Left lung (tissue), 10 donors: ENCODE results near the gene PAQR5. TPM values are rescaled to one million over a fixed set of nuclear protein-coding genes. Genes with fewer than 3 reads are reported as not detected.
A peak's percentile ranks its signal among the peaks of the same experiment; 100 is the strongest.

ENCODE experiments used
- ATAC-seq: fragments of 200-7000 bp; cut with Tn5 transposase; one replicate; pipeline ENCODE4 v1.9.1; 2020; ENCODE audit warnings: moderate library complexity
- DNase-seq, 4 donors: peaks; one replicate each; pipeline ENCODE4 v3.0.0-alpha.2; 2013 to 2020
- H3K27ac ChIP-seq, 2 donors: fragments of 200-600 bp; sonication (generic) in 1 of 2; one replicate each; pipeline versions ENCODE4 v1.5.0 to v1.8.0; 2020 to 2021
- H3K27me3 ChIP-seq, 2 donors: fragments of 200-600 bp; sonication (generic) in 1 of 2; one replicate each; pipeline versions ENCODE4 v1.5.0 to v1.8.0; 2020 to 2021
- H3K36me3 ChIP-seq, 2 donors: fragments of 200-600 bp; sonication (generic) in 1 of 2; one replicate each; pipeline versions ENCODE4 v1.5.0 to v1.8.0; 2020 to 2021
- H3K4me1 ChIP-seq, 2 donors: fragments of 200-600 bp; one replicate each; pipeline ENCODE4 v1.8.0; 2021
- H3K4me3 ChIP-seq, 2 donors: fragments of 200-600 bp; sonication (generic) in 1 of 2; one replicate each; pipeline versions ENCODE4 v1.5.0 to v1.8.0; 2020 to 2021; ENCODE audit warnings: mild to moderate bottlenecking in 1 of 2
- H3K9me3 ChIP-seq, 2 donors: fragments of 200-600 bp; sonication (generic) in 1 of 2; one replicate each; pipeline versions ENCODE4 v1.5.0 to v1.8.0; 2020 to 2021
- CTCF ChIP-seq, 2 donors: fragments of 200-600 bp; sonication (generic) in 1 of 2; IDR thresholded peaks; one replicate each; pipeline versions ENCODE4 v1.5.0 to v1.8.0; 2021; ENCODE audit warnings: antibody characterized with exemption in 2 of 2
- intact Hi-C, 2 donors: fragments of 100-400 bp; cut with DNase I; formaldehyde crosslinking; loops; one replicate each; pipeline versions ENCODE4 v1.11.2 to v1.14.2; 2022
- polyA plus RNA-seq, 6 donors: library from polyadenylated mRNA; unstranded; fragments of 120-200 nt; gene quantifications; one replicate each; pipeline ENCODE4 v1.2.1, GENCODE V29; 2013; ENCODE audit not compliant: insufficient read length in 6 of 6
- total RNA-seq, 2 donors: library from RNA; stranded (reverse); fragmentation: NEBNext Ultra II Directional; extraction: Animal tissue kit (Norgen Biotek cat#: 25700); gene quantifications; one replicate each; pipeline ENCODE4 v1.2.1, GENCODE V29; 2021
- donor health status: DM: no; HTN: yes; CAD: no.
- donor health status: DM: no; HTN: no; CAD: no.

Gene PAQR5
- total and polyA plus RNA-seq, 8 donors = 6.2 to 17.7 (median 7.5) TPM

- peak in 1 of 4 donors; percentile 54 for DNase-seq
These were observed 6.7 kb downstream of the PAQR5 start for GRCh38 chr15:69305204-69305931.

GRCh38 chr15:69305933-69306568 is 7.3 kb downstream of the PAQR5 start:
- H3K4me3 ChIP-seq = no peak overlapping the region
- H3K27ac ChIP-seq = no peak overlapping the region
- TF ChIP-seq CTCF (IDR thresholded peaks at IDR 0.05) = no peak
- DNase-seq (no peak), ATAC-seq (no peak)
- H3K36me3 ChIP-seq = no peaks in the 10 kb centered on the region
- intact Hi-C loops = no loop called here
- no peaks in the 10 kb centered on the region for H3K9me3 ChIP-seq
- no peaks in the 10 kb centered on the region for H3K27me3 ChIP-seq
- H3K4me1 ChIP-seq = peaks cover 0 to 7% of the 10 kb centered on the region in 2 donors

More at GRCh38 chr15:69305204-69305931, 6.7 kb downstream of the PAQR5 start:
- TF ChIP-seq CTCF (IDR thresholded peaks at IDR 0.05) = no peak
- Histone ChIP-seq H3K27ac (no peak overlapping the region), H3K4me1 (peaks cover 0 to 7% of the 10 kb centered on the region in 2 donors), H3K4me3 (no peak overlapping the region), H3K36me3 (no peaks in the 10 kb centered on the region), H3K27me3 (peaks cover 0 to under 1% of the 10 kb centered on the region in 2 donors), H3K9me3 (no peaks in the 10 kb centered on the region)
- intact Hi-C loops = no loop called here
- peak; percentile 78 for ATAC-seq

- intact Hi-C loops = no loop called here
- Histone ChIP-seq H3K4me3 (no peak overlapping the region), H3K27me3 (no peaks in the 10 kb centered on the region), H3K4me1 (peaks cover 0 to 10% of the 10 kb centered on the region in 2 donors), H3K27ac (no peak overlapping the region), H3K36me3 (no peaks in the 10 kb centered on the region), H3K9me3 (no peaks in the 10 kb centered on the region)
- TF ChIP-seq CTCF (IDR thresholded peaks at IDR 0.05) = no peak
- no peak for DNase-seq
- ATAC-seq = no peak
These were observed 9.2 kb downstream of the PAQR5 start for GRCh38 chr15:69307939-69308338.

GRCh38 chr15:69308949-69309348 is 10.2 kb downstream of the PAQR5 start:
- peaks cover 0 to 19% of the 10 kb centered on the region in 2 donors for H3K4me1 ChIP-seq
- no peak for TF ChIP-seq CTCF (IDR thresholded peaks at IDR 0.05)
- H3K27ac ChIP-seq = no peak overlapping the region
- DNase-seq (no peak), ATAC-seq (no peak)
- H3K36me3 ChIP-seq = no peaks in the 10 kb centered on the region
- H3K9me3 ChIP-seq = no peaks in the 10 kb centered on the region
- intact Hi-C loops = no loop called here
- H3K4me3 ChIP-seq = no peak overlapping the region
- H3K27me3 ChIP-seq = no peaks in the 10 kb centered on the region

GRCh38 chr15:69311319-69311721 is 12.6 kb downstream of the PAQR5 start:
- DNase-seq (no peak), ATAC-seq (no peak)
- Histone ChIP-seq H3K36me3 (no peaks in the 10 kb centered on the region), H3K27me3 (no peaks in the 10 kb centered on the region), H3K27ac (no peak overlapping the region), H3K4me1 (peaks cover 0 to 13% of the 10 kb centered on the region in 2 donors), H3K9me3 (no peaks in the 10 kb centered on the region), H3K4me3 (no peak overlapping the region)
- intact Hi-C loops = no loop called here
- TF ChIP-seq CTCF (IDR thresholded peaks at IDR 0.05) = no peak
